Adrenal gland (tissue), 5 donors: ENCODE data around the gene GPRIN1.

Experiments used
- POLR2A ChIP-seq, 2 donors: fragments of 450-650 bp; IDR thresholded peaks; one replicate each; pipeline ENCODE4 v1.6.1; 2017; ENCODE audit warnings: antibody characterized with exemption in 2 of 2, mild to moderate bottlenecking in 2 of 2, moderate library complexity in 1 of 2
- TF ChIP-seq, protein P1 (sequence below), 6 experiments: fragments of 450-650 bp in 4 of 6; fragments of 200-600 bp in 2 of 6; sonication (generic) in 1 of 6; IDR thresholded peaks; 1 replicate in 5 of 6; 2 replicates in 1 of 6; pipeline versions ENCODE4 v1.5.1 to v1.8.0; 2016 to 2021; ENCODE audit warnings: antibody characterized with exemption in 6 of 6, mild to moderate bottlenecking in 2 of 6, moderate library complexity in 1 of 6
- donor health status: DM: no; HTN: no; CAD: no.

DNA sequence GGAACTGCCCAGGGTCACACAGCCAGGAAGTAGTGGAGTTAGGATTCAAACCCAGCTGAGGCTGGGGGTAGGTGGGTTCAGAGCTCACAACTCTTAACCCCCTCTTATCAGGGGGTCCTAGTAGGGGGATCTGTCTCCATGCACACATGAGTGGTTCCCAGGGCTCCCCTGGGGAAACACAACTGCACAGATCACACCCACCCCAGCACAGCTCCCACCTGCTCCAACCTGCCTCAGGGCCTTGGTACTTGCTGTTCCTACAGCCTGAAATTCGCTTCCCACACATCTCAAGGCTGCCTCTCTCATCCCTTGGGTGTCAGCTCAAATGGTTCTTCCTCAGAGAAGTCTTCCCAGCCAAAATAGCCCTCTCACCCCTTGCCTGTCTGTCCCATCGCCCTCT is 15.6 kb upstream of the GPRIN1 start:
- TF ChIP-seq, protein P1, sequence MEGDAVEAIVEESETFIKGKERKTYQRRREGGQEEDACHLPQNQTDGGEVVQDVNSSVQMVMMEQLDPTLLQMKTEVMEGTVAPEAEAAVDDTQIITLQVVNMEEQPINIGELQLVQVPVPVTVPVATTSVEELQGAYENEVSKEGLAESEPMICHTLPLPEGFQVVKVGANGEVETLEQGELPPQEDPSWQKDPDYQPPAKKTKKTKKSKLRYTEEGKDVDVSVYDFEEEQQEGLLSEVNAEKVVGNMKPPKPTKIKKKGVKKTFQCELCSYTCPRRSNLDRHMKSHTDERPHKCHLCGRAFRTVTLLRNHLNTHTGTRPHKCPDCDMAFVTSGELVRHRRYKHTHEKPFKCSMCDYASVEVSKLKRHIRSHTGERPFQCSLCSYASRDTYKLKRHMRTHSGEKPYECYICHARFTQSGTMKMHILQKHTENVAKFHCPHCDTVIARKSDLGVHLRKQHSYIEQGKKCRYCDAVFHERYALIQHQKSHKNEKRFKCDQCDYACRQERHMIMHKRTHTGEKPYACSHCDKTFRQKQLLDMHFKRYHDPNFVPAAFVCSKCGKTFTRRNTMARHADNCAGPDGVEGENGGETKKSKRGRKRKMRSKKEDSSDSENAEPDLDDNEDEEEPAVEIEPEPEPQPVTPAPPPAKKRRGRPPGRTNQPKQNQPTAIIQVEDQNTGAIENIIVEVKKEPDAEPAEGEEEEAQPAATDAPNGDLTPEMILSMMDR (IDR thresholded peaks at IDR 0.05): no peak
- no peak for TF ChIP-seq POLR2A (IDR thresholded peaks at IDR 0.05)
